Right lobe of liver (tissue), 6 donors: ENCODE measurements around the gene HTD2. TPM values are rescaled to one million over a fixed set of nuclear protein-coding genes. Genes with fewer than 3 reads are reported as not detected.
A peak's percentile ranks its signal among the peaks of the same experiment; 100 is the strongest.

ENCODE experiments used
- ATAC-seq, 4 donors: fragments of 200-7000 bp; cut with Tn5 transposase; one replicate each; pipeline ENCODE4 v1.9.1; 2020; ENCODE audit warnings: mild to moderate bottlenecking in 4 of 4, moderate library complexity in 4 of 4
- DNase-seq, 3 donors: peaks; one replicate each; pipeline ENCODE4 v3.0.0-alpha.2; 2020
- H3K27ac ChIP-seq, 3 donors: fragments of 200-600 bp; one replicate each; pipeline ENCODE4 v1.8.0; 2022
- H3K27me3 ChIP-seq, 2 donors: fragments of 200-600 bp; one replicate each; pipeline ENCODE4 v1.8.0; 2022
- H3K36me3 ChIP-seq, 4 donors: fragments of 200-600 bp; sonication (generic) in 1 of 4; one replicate each; pipeline versions ENCODE4 v1.5.1 to v1.8.0; 2017 to 2022; ENCODE audit warnings: control low read depth in 1 of 4
- H3K4me1 ChIP-seq, 4 donors: fragments of 200-600 bp; sonication (generic) in 1 of 4; one replicate each; pipeline versions ENCODE4 v1.5.1 to v1.8.0; 2017 to 2022; ENCODE audit warnings: control low read depth in 1 of 4
- H3K4me3 ChIP-seq, 3 donors: fragments of 200-600 bp; one replicate each; pipeline ENCODE4 v1.8.0; 2022
- H3K9me3 ChIP-seq, 4 donors: fragments of 200-600 bp; sonication (generic) in 1 of 4; one replicate each; pipeline versions ENCODE4 v1.5.1 to v1.8.0; 2017 to 2022; ENCODE audit warnings: control low read depth in 1 of 4
- CTCF ChIP-seq, 4 donors: fragments of 200-600 bp in 3 of 4; fragments of 450-650 bp in 1 of 4; IDR thresholded peaks; one replicate each; pipeline versions ENCODE4 v1.5.1 to v1.8.0; 2016 to 2022; ENCODE audit warnings: antibody characterized with exemption in 4 of 4, mild to moderate bottlenecking in 2 of 4
- POLR2A ChIP-seq: fragments of 450-650 bp; IDR thresholded peaks from one replicate; pipeline ENCODE4 v1.6.1; 2017; ENCODE audit warnings: antibody characterized with exemption, mild to moderate bottlenecking
- WGBS: methylation state at CpG from one replicate; pipeline ENCODE4 v1.1.6; 2018; ENCODE audit warnings: low coverage, low lambda C conversion rate; ENCODE audit not compliant: insufficient coverage; ENCODE audit errors: missing lambda C conversion rate; 5-methylcytosine and 5-hydroxymethylcytosine counted together
- intact Hi-C, 2 donors: fragments of 100-400 bp; cut with DNase I; formaldehyde crosslinking; loops; one replicate each; pipeline versions ENCODE4 v1.11.2 to v1.14.1; 2022
- total RNA-seq, 6 experiments: library from RNA; depleted of rRNA in 2 of 6; stranded (reverse); fragments of >200 nt in 2 of 6; fragmentation: NEBNext Ultra II Directional in 3 of 6; extraction: Animal tissue kit (Norgen Biotek cat#: 25700) in 3 of 6; gene quantifications; one replicate each; pipeline versions ENCODE4 v1.1.0 to v1.2.4, GENCODE V29; 2016 to 2023
- donor health status: DM: no; HTN: yes; CAD: no.
- donor health status: DM: no; HTN: no; CAD: no.
- donor health status: DM: no; HTN: no; CAD: no.
- donor health status: DM: no; HTN: yes; CAD: no.
- donor health status: DM: no; HTN: yes; CAD: no.

Gene HTD2
- total RNA-seq, 6 experiments from 2014 or later = 6.1 to 9.9 (median 8.5) TPM

- intact Hi-C loops = no loop called here
Measured at GRCh38 chr3:58349792-58350626, 43.7 kb downstream of the HTD2 start.

GRCh38 chr3:58350627-58351013, 44.3 kb downstream of the HTD2 start:
- Histone ChIP-seq H3K4me1 (peaks cover 0 to 5% (median 0%) of the 10 kb centered on the region in 4 donors), H3K27me3 (no peaks in the 10 kb centered on the region), H3K36me3 (no peaks in the 10 kb centered on the region), H3K4me3 (no peak overlapping the region), H3K27ac (no peak overlapping the region), H3K9me3 (no peaks in the 10 kb centered on the region)
- DNase-seq = no peak
- intact Hi-C loops = no loop called here
- WGBS = 47% methylated on average over 2 of the region's 2 CpGs
- ATAC-seq = peak in 3 of 4 donors; percentile 41 to 60 (median 44)
- TF ChIP-seq CTCF (IDR thresholded peaks at IDR 0.05) = no peak
- TF ChIP-seq POLR2A = no peak

More at GRCh38 chr3:58349792-58350626, 43.7 kb downstream of the HTD2 start:
- 70% methylated on average over 7 of the region's 7 CpGs for WGBS
- Histone ChIP-seq H3K4me3 (no peak overlapping the region), H3K4me1 (peaks cover 0 to 5% (median 0%) of the 10 kb centered on the region in 4 donors), H3K36me3 (no peaks in the 10 kb centered on the region), H3K27me3 (no peaks in the 10 kb centered on the region), H3K27ac (no peak overlapping the region), H3K9me3 (no peaks in the 10 kb centered on the region)
- DNase-seq (no peak), ATAC-seq (peak in 1 of 4 donors; percentile 22)
- no peak for TF ChIP-seq CTCF (IDR thresholded peaks at IDR 0.05)
- TF ChIP-seq POLR2A = no peak

GRCh38 chr3:58351920-58352319, 45.6 kb downstream of the HTD2 start:
- Histone ChIP-seq H3K4me1 (peaks cover 0 to 5% (median 0%) of the 10 kb centered on the region in 4 donors), H3K27ac (no peak overlapping the region), H3K4me3 (no peak overlapping the region), H3K9me3 (no peaks in the 10 kb centered on the region), H3K36me3 (no peaks in the 10 kb centered on the region), H3K27me3 (no peaks in the 10 kb centered on the region)
- TF ChIP-seq CTCF (IDR thresholded peaks at IDR 0.05) = no peak
- TF ChIP-seq POLR2A = no peak
- ATAC-seq = no peak
- intact Hi-C loops = no loop called here
- WGBS = 66% methylated on average over 3 of the region's 3 CpGs
- DNase-seq = no peak

GRCh38 chr3:58352626-58353025, 46.3 kb downstream of the HTD2 start:
- WGBS = 76% methylated on average over 6 of the region's 6 CpGs
- H3K4me3 ChIP-seq = no peak overlapping the region
- no peaks in the 10 kb centered on the region for H3K27me3 ChIP-seq
- no peak overlapping the region for H3K27ac ChIP-seq
- no peak for ATAC-seq
- DNase-seq = no peak
- no peaks in the 10 kb centered on the region for H3K36me3 ChIP-seq
- peaks cover 0 to 4% (median 0%) of the 10 kb centered on the region in 4 donors for H3K4me1 ChIP-seq
- intact Hi-C loops = no loop called here
- no peaks in the 10 kb centered on the region for H3K9me3 ChIP-seq
- TF ChIP-seq CTCF (IDR thresholded peaks at IDR 0.05) (no peak), POLR2A (no peak)
